Gastrocnemius medialis (tissue), 4 donors: ENCODE measurements around the gene AK5. TPM values are rescaled to one million over a fixed set of nuclear protein-coding genes. Genes with fewer than 3 reads are reported as not detected.
A peak's percentile ranks its signal among the peaks of the same experiment; 100 is the strongest.

Source experiments
- ATAC-seq, 2 donors: fragments of 150-250 bp; one replicate each; pipeline ENCODE4 v1.9.1; 2016
- DNase-seq, 2 donors: peaks; one replicate each; pipeline ENCODE4 v3.0.0-alpha.2; 2019
- H3K27ac ChIP-seq, 4 donors: fragments of 200-600 bp; sonication (generic); 1 replicate in 1 of 4; 2 replicates in 3 of 4; pipeline ENCODE4 v1.5.1; 2016 to 2018; ENCODE audit warnings: mild to moderate bottlenecking in 2 of 4, moderate library complexity in 1 of 4
- H3K27me3 ChIP-seq, 3 donors: fragments of 200-600 bp; sonication (generic) in 2 of 3; 1 replicate in 1 of 3; 2 replicates in 2 of 3; pipeline versions ENCODE4 v1.5.1 to v1.6.0; 2016 to 2019; ENCODE audit warnings: mild to moderate bottlenecking in 1 of 3, moderate library complexity in 1 of 3
- H3K36me3 ChIP-seq, 2 donors: fragments of 200-600 bp; sonication (generic) in 1 of 2; one replicate each; pipeline ENCODE4 v1.5.1; 2017 to 2018
- H3K4me1 ChIP-seq, 2 donors: fragments of 200-600 bp; sonication (generic) in 1 of 2; one replicate each; pipeline ENCODE4 v1.5.1; 2016 to 2017; ENCODE audit warnings: mild to moderate bottlenecking in 2 of 2
- H3K4me3 ChIP-seq, 4 donors: fragments of 200-600 bp; sonication (generic) in 3 of 4; 1 replicate in 1 of 4; 2 replicates in 3 of 4; pipeline ENCODE4 v1.5.1; 2016 to 2019; ENCODE audit warnings: mild to moderate bottlenecking in 2 of 4
- H3K9me3 ChIP-seq, 3 donors: fragments of 200-600 bp; sonication (generic) in 2 of 3; 1 replicate in 1 of 3; 2 replicates in 2 of 3; pipeline ENCODE4 v1.5.1; 2016 to 2019
- CTCF ChIP-seq, 5 experiments: fragments of 450-650 bp in 3 of 5; fragments of 200-600 bp in 2 of 5; sonication (generic) in 2 of 5; IDR thresholded peaks in 4 of 5; conservative IDR thresholded peaks in 1 of 5; 1 replicate in 4 of 5; 2 replicates in 1 of 5; pipeline ENCODE4 v1.5.1; 2016 to 2019; ENCODE audit warnings: antibody characterized with exemption in 5 of 5, mild to moderate bottlenecking in 3 of 5, moderate library complexity in 3 of 5
- POLR2A ChIP-seq, 2 donors: fragments of 450-650 bp; IDR thresholded peaks; one replicate each; pipeline ENCODE4 v1.6.1; 2017; ENCODE audit warnings: antibody characterized with exemption in 2 of 2, mild to moderate bottlenecking in 2 of 2, moderate library complexity in 2 of 2
- in situ Hi-C, 4 donors: fragments of 200-750 bp; cut with MboI; loops; one replicate each; pipeline versions ENCODE4 v1.15.0 to v1.8.0; 2017; ENCODE audit warnings: low sequenced_read_pairs in 4 of 4
- intact Hi-C: fragments of 100-400 bp; cut with DNase I; formaldehyde crosslinking; loops from one replicate; pipeline ENCODE4 v1.15.1; 2023; ENCODE audit warnings: low total_unique reads
- total RNA-seq, 4 donors: library from RNA; depleted of rRNA; stranded (reverse); fragments of >200 nt; gene quantifications; one replicate each; pipeline versions ENCODE4 v1.1.0 to v1.2.3, GENCODE V29; 2016

Gene AK5
- total RNA-seq, result 1 to 10 TPM in 1 of 4 donors, under 1 TPM in 1, not detected in 2; 0.07 to 1.8 TPM

GRCh38 chr1:77281491-77282186 lies at the start of gene AK5:
TSS of gene AK5 (plus strand) at chr1:77282019. CDS start at chr1:77282314, 295 bp downstream.
- in situ Hi-C loops, result no loop called here
- no peaks in the 10 kb centered on the region for H3K36me3 ChIP-seq
- ATAC-seq (no peak), DNase-seq (no peak)
- peaks cover 0 to 10% of the 10 kb centered on the region in 2 donors for H3K4me1 ChIP-seq
- no peak within 1 kb of the TSS for H3K27ac ChIP-seq
- peak within 1 kb of the TSS; percentile 42 to 47 (median 46) for H3K4me3 ChIP-seq
- intact Hi-C loops, result no loop called here
- no peaks in the 10 kb centered on the region for H3K9me3 ChIP-seq
- H3K27me3 ChIP-seq, result peaks cover 20 to 27% (median 26%) of the 10 kb centered on the region in 3 donors
- TF ChIP-seq POLR2A (IDR thresholded peaks at IDR 0.05) (no peak), CTCF (IDR thresholded peaks at IDR 0.05 in 4 of 5, conservative IDR thresholded peaks at IDR 0.05 in 1 of 5) (no peak)

- DNase-seq (no peak), ATAC-seq (no peak)
- in situ Hi-C loops (no loop called here), intact Hi-C loops (no loop called here)
- Histone ChIP-seq H3K9me3 (no peaks in the 10 kb centered on the region), H3K4me3 (no peak overlapping the region), H3K36me3 (no peaks in the 10 kb centered on the region), H3K4me1 (no peaks in the 10 kb centered on the region), H3K27me3 (no peaks in the 10 kb centered on the region), H3K27ac (no peak overlapping the region)
- no peak for TF ChIP-seq POLR2A (IDR thresholded peaks at IDR 0.05)
- no peak for TF ChIP-seq CTCF (IDR thresholded peaks at IDR 0.05 in 4 of 5, conservative IDR thresholded peaks at IDR 0.05 in 1 of 5)
Observed at GRCh38 chr1:77232829-77233228, 49.0 kb upstream of the AK5 start.

GRCh38 chr1:77234096-77234495 lies 47.7 kb upstream of the AK5 start:
- Histone ChIP-seq H3K27me3 (no peaks in the 10 kb centered on the region), H3K4me3 (no peak overlapping the region), H3K27ac (no peak overlapping the region), H3K36me3 (no peaks in the 10 kb centered on the region), H3K9me3 (no peaks in the 10 kb centered on the region), H3K4me1 (no peaks in the 10 kb centered on the region)
- ATAC-seq, result no peak
- TF ChIP-seq POLR2A (IDR thresholded peaks at IDR 0.05) (no peak), CTCF (IDR thresholded peaks at IDR 0.05 in 4 of 5, conservative IDR thresholded peaks at IDR 0.05 in 1 of 5) (no peak)
- in situ Hi-C loops, result no loop called here
- no peak for DNase-seq
- intact Hi-C loops, result no loop called here

GRCh38 chr1:77234943-77235342 lies 46.9 kb upstream of the AK5 start:
- TF ChIP-seq CTCF (IDR thresholded peaks at IDR 0.05 in 4 of 5, conservative IDR thresholded peaks at IDR 0.05 in 1 of 5), result no peak
- TF ChIP-seq POLR2A (IDR thresholded peaks at IDR 0.05), result no peak
- DNase-seq (no peak), ATAC-seq (no peak)
- H3K27ac ChIP-seq, result no peak overlapping the region
- in situ Hi-C loops, result no loop called here
- intact Hi-C loops, result no loop called here
- H3K9me3 ChIP-seq, result no peaks in the 10 kb centered on the region
- no peaks in the 10 kb centered on the region for H3K4me1 ChIP-seq
- H3K4me3 ChIP-seq, result no peak overlapping the region
- no peaks in the 10 kb centered on the region for H3K27me3 ChIP-seq
- H3K36me3 ChIP-seq, result no peaks in the 10 kb centered on the region

GRCh38 chr1:77238462-77238861 lies 43.4 kb upstream of the AK5 start:
- intact Hi-C loops (no loop called here), in situ Hi-C loops (no loop called here)
- ATAC-seq, result no peak
- no peak for DNase-seq
- no peak for TF ChIP-seq CTCF (IDR thresholded peaks at IDR 0.05 in 4 of 5, conservative IDR thresholded peaks at IDR 0.05 in 1 of 5)
- TF ChIP-seq POLR2A (IDR thresholded peaks at IDR 0.05), result no peak
- Histone ChIP-seq H3K27ac (no peak overlapping the region), H3K36me3 (no peaks in the 10 kb centered on the region), H3K27me3 (no peaks in the 10 kb centered on the region), H3K4me3 (no peak overlapping the region), H3K4me1 (no peaks in the 10 kb centered on the region), H3K9me3 (no peaks in the 10 kb centered on the region)
